IPS DF 6.9 (cell line): ENCODE measurements around the gene GPRC5C.

Experiments used
- DNase-seq: peaks from one replicate; pipeline ENCODE4 v3.0.0-alpha.2; 2013; ENCODE audit warnings: low read depth, low spot score
- H3K27ac ChIP-seq: one replicate; pipeline ENCODE4 v1.5.1; 2013; ENCODE audit warnings: low read length, control low read depth
- H3K27me3 ChIP-seq: 2 replicates; pipeline ENCODE4 v1.6.1; 2013; ENCODE audit warnings: mild to moderate bottlenecking, low read length; ENCODE audit not compliant: control insufficient read depth, insufficient read depth
- H3K36me3 ChIP-seq: 2 replicates; pipeline ENCODE4 v1.6.1; 2013; ENCODE audit warnings: low read length; ENCODE audit not compliant: control insufficient read depth, insufficient read depth
- H3K4me1 ChIP-seq: 2 replicates; pipeline ENCODE4 v1.6.1; 2013; ENCODE audit warnings: low read length; ENCODE audit not compliant: control insufficient read depth, insufficient read depth
- H3K4me3 ChIP-seq: 2 replicates; pipeline ENCODE4 v1.5.1; 2013; ENCODE audit warnings: mild to moderate bottlenecking, low read length
- H3K9me3 ChIP-seq: 2 replicates; pipeline ENCODE4 v1.6.1; 2013; ENCODE audit warnings: low read length, inconsistent platforms; ENCODE audit not compliant: control insufficient read depth, insufficient read depth
- WGBS: extraction: QIAGEN DNeasy Blood & Tissue Kit; methylation state at CpG from one replicate; pipeline ENCODE4 v1.1.7; 2013; ENCODE audit warnings: mixed read lengths, missing lambda C conversion rate; ENCODE audit not compliant: insufficient read length, insufficient coverage; 5-methylcytosine and 5-hydroxymethylcytosine counted together

The GPRC5C gene

GRCh38 chr17:74433421-74434121 lies 1.7 kb downstream of the GPRC5C start:
- H3K36me3 ChIP-seq = no peaks in the 10 kb centered on the region
- no peaks in the 10 kb centered on the region for H3K9me3 ChIP-seq
- no CpG with 5 or more reads among the region's 17 CpGs for WGBS
- DNase-seq = no peak
- H3K4me1 ChIP-seq = peaks cover 9% of the 10 kb centered on the region; the same call in 1 of the 2 replicates
- no peak overlapping the region for H3K27ac ChIP-seq
- H3K27me3 ChIP-seq = no peaks in the 10 kb centered on the region; the same call in 1 of the 2 replicates
- H3K4me3 ChIP-seq = peak overlapping the region; percentile 2; the same call in 1 of the 2 replicates

GRCh38 chr17:74435775-74436359 lies 4.0 kb downstream of the GPRC5C start:
- H3K4me3 ChIP-seq = no peak overlapping the region
- no CpG with 5 or more reads among the region's 5 CpGs for WGBS
- DNase-seq = no peak
- no peaks in the 10 kb centered on the region for H3K9me3 ChIP-seq
- peaks cover 3% of the 10 kb centered on the region; the same call in 1 of the 2 replicates for H3K36me3 ChIP-seq
- H3K4me1 ChIP-seq = peaks cover 7% of the 10 kb centered on the region; the same call in 1 of the 2 replicates
- no peaks in the 10 kb centered on the region; the same call in 1 of the 2 replicates for H3K27me3 ChIP-seq
- H3K27ac ChIP-seq = no peak overlapping the region

GRCh38 chr17:74437702-74438101 lies 5.8 kb downstream of the GPRC5C start:
- Histone ChIP-seq H3K36me3 (peaks cover 3% of the 10 kb centered on the region; the same call in 1 of the 2 replicates), H3K27ac (no peak overlapping the region), H3K4me3 (no peak overlapping the region), H3K9me3 (no peaks in the 10 kb centered on the region), H3K27me3 (no peaks in the 10 kb centered on the region), H3K4me1 (peaks cover 8% of the 10 kb centered on the region)
- WGBS = no CpG with 5 or more reads among the region's 3 CpGs
- no peak for DNase-seq

- Histone ChIP-seq H3K27me3 (no peaks in the 10 kb centered on the region), H3K27ac (no peak overlapping the region), H3K9me3 (no peaks in the 10 kb centered on the region), H3K4me1 (peaks cover 3% of the 10 kb centered on the region; the same call in 1 of the 2 replicates), H3K4me3 (no peak overlapping the region), H3K36me3 (peaks cover 3% of the 10 kb centered on the region; the same call in 1 of the 2 replicates)
- no peak for DNase-seq
- WGBS = no CpG with 5 or more reads among the region's 31 CpGs
Observed at GRCh38 chr17:74439691-74440567, 8.0 kb downstream of the GPRC5C start.

- H3K27ac ChIP-seq = no peak overlapping the region
- H3K4me3 ChIP-seq = no peak overlapping the region
- H3K4me1 ChIP-seq = peaks cover 3% of the 10 kb centered on the region; the same call in 1 of the 2 replicates
- no peaks in the 10 kb centered on the region for H3K27me3 ChIP-seq
- no peak for DNase-seq
- H3K36me3 ChIP-seq = peaks cover 3% of the 10 kb centered on the region; the same call in 1 of the 2 replicates
- no peaks in the 10 kb centered on the region for H3K9me3 ChIP-seq
- WGBS = no CpG with 5 or more reads among the region's 7 CpGs
Observed at GRCh38 chr17:74441537-74441936, 9.6 kb downstream of the GPRC5C start.

- H3K27me3 ChIP-seq = no peaks in the 10 kb centered on the region
- no peaks in the 10 kb centered on the region for H3K9me3 ChIP-seq
- H3K4me1 ChIP-seq = peaks cover 3% of the 10 kb centered on the region; the same call in 1 of the 2 replicates
- DNase-seq = no peak
- no CpG with 5 or more reads among the region's 6 CpGs for WGBS
- peaks cover 3% of the 10 kb centered on the region; the same call in 1 of the 2 replicates for H3K36me3 ChIP-seq
- no peak overlapping the region for H3K4me3 ChIP-seq
- H3K27ac ChIP-seq = no peak overlapping the region
Observed at GRCh38 chr17:74442291-74442669, 10.4 kb downstream of the GPRC5C start.

GRCh38 chr17:74442670-74443515 lies 11.0 kb downstream of the GPRC5C start:
- H3K27me3 ChIP-seq = no peaks in the 10 kb centered on the region
- WGBS = no CpG with 5 or more reads among the region's 28 CpGs
- peak overlapping the region; percentile 11; the same call in 1 of the 2 replicates for H3K4me3 ChIP-seq
- no peak overlapping the region for H3K27ac ChIP-seq
- peaks cover 3% of the 10 kb centered on the region; the same call in 1 of the 2 replicates for H3K4me1 ChIP-seq
- no peak for DNase-seq
- peaks cover 3% of the 10 kb centered on the region; the same call in 1 of the 2 replicates for H3K36me3 ChIP-seq
- H3K9me3 ChIP-seq = no peaks in the 10 kb centered on the region

GRCh38 chr17:74443516-74444296 lies 11.8 kb downstream of the GPRC5C start:
- no CpG with 5 or more reads among the region's 8 CpGs for WGBS
- no peak for DNase-seq

GRCh38 chr17:74444406-74444805 lies 12.5 kb downstream of the GPRC5C start:
- peaks cover 3% of the 10 kb centered on the region; the same call in 1 of the 2 replicates for H3K4me1 ChIP-seq
- no peak overlapping the region for H3K27ac ChIP-seq
- DNase-seq = no peak
- H3K36me3 ChIP-seq = peaks cover 3% of the 10 kb centered on the region; the same call in 1 of the 2 replicates
- H3K27me3 ChIP-seq = no peaks in the 10 kb centered on the region
- no peaks in the 10 kb centered on the region for H3K9me3 ChIP-seq
- no CpG with 5 or more reads among the region's 12 CpGs for WGBS
- H3K4me3 ChIP-seq = no peak overlapping the region

More at GRCh38 chr17:74443516-74444296, 11.8 kb downstream of the GPRC5C start:
- Histone ChIP-seq H3K4me1 (peaks cover 3% of the 10 kb centered on the region; the same call in 1 of the 2 replicates), H3K36me3 (peaks cover 3% of the 10 kb centered on the region; the same call in 1 of the 2 replicates), H3K27me3 (no peaks in the 10 kb centered on the region), H3K9me3 (no peaks in the 10 kb centered on the region), H3K27ac (no peak overlapping the region), H3K4me3 (no peak overlapping the region)
